Right lobe of liver (tissue), 4 donors: ENCODE data around the gene RGS16.

ENCODE experiments used
- CTCF ChIP-seq, 4 donors: fragments of 200-600 bp in 3 of 4; fragments of 450-650 bp in 1 of 4; IDR thresholded peaks; one replicate each; pipeline versions ENCODE4 v1.5.1 to v1.8.0; 2016 to 2022; ENCODE audit warnings: antibody characterized with exemption in 4 of 4, mild to moderate bottlenecking in 2 of 4
- POLR2A ChIP-seq: fragments of 450-650 bp; IDR thresholded peaks from one replicate; pipeline ENCODE4 v1.6.1; 2017; ENCODE audit warnings: antibody characterized with exemption, mild to moderate bottlenecking
- donor health status: DM: no; HTN: no; CAD: no.
- donor health status: DM: no; HTN: no; CAD: no.
- donor health status: DM: no; HTN: yes; CAD: no.

DNA sequence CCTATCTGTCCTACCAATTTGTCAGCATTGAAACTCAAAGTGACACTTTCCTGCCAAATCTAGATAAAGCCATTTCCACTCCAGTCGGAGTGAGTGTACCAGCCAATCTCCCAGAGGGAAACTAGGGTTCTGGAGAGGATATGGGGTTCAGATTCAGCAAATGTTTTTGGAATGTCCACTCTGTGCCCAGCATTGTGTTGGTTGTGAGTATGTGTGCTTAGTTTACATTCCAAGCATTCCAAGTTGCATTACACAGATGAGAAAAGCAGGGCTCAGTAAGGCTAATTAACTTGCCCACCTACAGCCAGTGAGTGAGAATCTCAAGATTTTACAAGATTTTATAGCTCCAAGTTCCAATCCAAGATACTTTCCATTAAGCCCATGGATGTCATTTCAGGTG is 26.4 kb upstream of the RGS16 start:
- TF ChIP-seq CTCF (IDR thresholded peaks at IDR 0.05) (no peak), POLR2A (no peak)
